Activated CD4-positive, alpha-beta T cell treated with anti-CD3 and anti-CD28 coated beads, Interleukin-2, amount 50 U/mL, for 4 hours (primary cell): ENCODE results near the gene TNRC6B.
A peak's percentile ranks its signal among the peaks of the same experiment; 100 is the strongest.
"Not testable (repeated sequence)": the region's sequence is repeated elsewhere in the genome, so short reads cannot be mapped to it uniquely, and the experiment has no call there.

Experiments used
- DNase-seq, 2 experiments: peaks; one replicate each; pipeline ENCODE4 v3.0.0-alpha.2; 2020

Gene TNRC6B

GRCh38 chr22:40182231-40182835 is 4.6 kb downstream of the TNRC6B start:
- DNase-seq = no peak

- no peak for DNase-seq
These were observed 5.4 kb downstream of the TNRC6B start for GRCh38 chr22:40183029-40183581.

GRCh38 chr22:40183603-40184002 is 5.9 kb downstream of the TNRC6B start:
- not testable (repeated sequence) for DNase-seq

GRCh38 chr22:40187389-40187788 is 9.7 kb downstream of the TNRC6B start:
- DNase-seq = no peak

GRCh38 chr22:40189997-40190396 is 12.3 kb downstream of the TNRC6B start:
- DNase-seq = no peak

- DNase-seq = no peak
These were observed 12.8 kb downstream of the TNRC6B start for GRCh38 chr22:40190501-40190900.

GRCh38 chr22:40193429-40194421 is 16.0 kb downstream of the TNRC6B start:
- DNase-seq = no peak

- no peak for DNase-seq
These were observed 16.9 kb downstream of the TNRC6B start for GRCh38 chr22:40194656-40195055.

GRCh38 chr22:40196628-40197360 is 19.1 kb downstream of the TNRC6B start:
- DNase-seq = peak; percentile 41 to 57

- DNase-seq = not testable (repeated sequence)
These were observed 19.7 kb downstream of the TNRC6B start for GRCh38 chr22:40197421-40197820.

GRCh38 chr22:40198733-40199132 is 21.0 kb downstream of the TNRC6B start:
- DNase-seq = no peak

- DNase-seq = no peak
These were observed 21.5 kb downstream of the TNRC6B start for GRCh38 chr22:40199223-40199622.

- no peak for DNase-seq
These were observed 22.1 kb downstream of the TNRC6B start for GRCh38 chr22:40199852-40200251.

GRCh38 chr22:40200795-40201530 is 23.2 kb downstream of the TNRC6B start:
- DNase-seq = no peak

- no peak for DNase-seq
These were observed 24.7 kb downstream of the TNRC6B start for GRCh38 chr22:40202225-40202944.

GRCh38 chr22:40203572-40203971 is 25.8 kb downstream of the TNRC6B start:
- peak in 1 of 2 experiments; percentile 15 for DNase-seq

GRCh38 chr22:40204321-40205116 is 26.8 kb downstream of the TNRC6B start:
- DNase-seq = no peak

GRCh38 chr22:40206561-40206960 is 28.8 kb downstream of the TNRC6B start:
- no peak for DNase-seq

GRCh38 chr22:40210818-40211217 is 33.1 kb downstream of the TNRC6B start:
- no peak for DNase-seq

- DNase-seq = no peak
These were observed 33.8 kb downstream of the TNRC6B start for GRCh38 chr22:40211476-40212054.
